ENCODE measurements around the gene ACKR2. TPM values are rescaled to one million over a fixed set of nuclear protein-coding genes. Genes with fewer than 3 reads are reported as not detected.

Gene ACKR2
- total RNA-seq, 1 experiment from 2014 or later, result 0.28 TPM

- TF ChIP-seq, protein P1, sequence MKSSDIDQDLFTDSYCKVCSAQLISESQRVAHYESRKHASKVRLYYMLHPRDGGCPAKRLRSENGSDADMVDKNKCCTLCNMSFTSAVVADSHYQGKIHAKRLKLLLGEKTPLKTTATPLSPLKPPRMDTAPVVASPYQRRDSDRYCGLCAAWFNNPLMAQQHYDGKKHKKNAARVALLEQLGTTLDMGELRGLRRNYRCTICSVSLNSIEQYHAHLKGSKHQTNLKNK (CRISPR knock-in tag; IDR thresholded peaks at IDR 0.05), result no peak
- no peak for TF ChIP-seq CBFB (CRISPR knock-in tag; IDR thresholded peaks at IDR 0.05; ENCODE audit: low read depth)
- TF ChIP-seq PRDM15 (CRISPR knock-in tag; IDR thresholded peaks at IDR 0.05), result no peak
- TF ChIP-seq ZNF671 (CRISPR knock-in tag; IDR thresholded peaks at IDR 0.05), result no peak
Observed at GRCh38 chr3:42873221-42873982, 64.2 kb downstream of the ACKR2 start (continued).

GRCh38 chr3:42874749-42875148 is 65.5 kb downstream of the ACKR2 start:
- Mint-ChIP-seq H3K27ac (no peak overlapping the region), H3K27me3 (ENCODE audit: low read depth) (no peaks in the 10 kb centered on the region; the same call in 1 of the 2 replicates), H3K9me3 (no peaks in the 10 kb centered on the region), H3K36me3 (no peaks in the 10 kb centered on the region), H3K4me1 (peaks cover 5% of the 10 kb centered on the region), H3K4me3 (no peak overlapping the region)
- DNase-seq (ENCODE audit: low spot score) (no peak), ATAC-seq (no peak)
- TF ChIP-seq ATF6 (CRISPR knock-in tag; IDR thresholded peaks at IDR 0.05), result no peak
- TF ChIP-seq GABPB1 (CRISPR knock-in tag; IDR thresholded peaks at IDR 0.05), result no peak
- TF ChIP-seq NFYB (CRISPR knock-in tag; conservative IDR thresholded peaks at IDR 0.05; ENCODE audit: low read depth), result no peak
- TF ChIP-seq FOXJ3 (CRISPR knock-in tag; IDR thresholded peaks at IDR 0.05; ENCODE audit: borderline replicate concordance), result no peak
- no peak for TF ChIP-seq GTF2I (CRISPR knock-in tag; conservative IDR thresholded peaks at IDR 0.05)
- TF ChIP-seq ATF2 (CRISPR knock-in tag; IDR thresholded peaks at IDR 0.05; ENCODE audit: borderline replicate concordance, low read depth), result no peak
- no peak for TF ChIP-seq TEAD4 (CRISPR knock-in tag; IDR thresholded peaks at IDR 0.05)
- no peak for TF ChIP-seq E2F4 (CRISPR knock-in tag; IDR thresholded peaks at IDR 0.05; ENCODE audit: borderline replicate concordance, low read depth)
- TF ChIP-seq, protein P2, sequence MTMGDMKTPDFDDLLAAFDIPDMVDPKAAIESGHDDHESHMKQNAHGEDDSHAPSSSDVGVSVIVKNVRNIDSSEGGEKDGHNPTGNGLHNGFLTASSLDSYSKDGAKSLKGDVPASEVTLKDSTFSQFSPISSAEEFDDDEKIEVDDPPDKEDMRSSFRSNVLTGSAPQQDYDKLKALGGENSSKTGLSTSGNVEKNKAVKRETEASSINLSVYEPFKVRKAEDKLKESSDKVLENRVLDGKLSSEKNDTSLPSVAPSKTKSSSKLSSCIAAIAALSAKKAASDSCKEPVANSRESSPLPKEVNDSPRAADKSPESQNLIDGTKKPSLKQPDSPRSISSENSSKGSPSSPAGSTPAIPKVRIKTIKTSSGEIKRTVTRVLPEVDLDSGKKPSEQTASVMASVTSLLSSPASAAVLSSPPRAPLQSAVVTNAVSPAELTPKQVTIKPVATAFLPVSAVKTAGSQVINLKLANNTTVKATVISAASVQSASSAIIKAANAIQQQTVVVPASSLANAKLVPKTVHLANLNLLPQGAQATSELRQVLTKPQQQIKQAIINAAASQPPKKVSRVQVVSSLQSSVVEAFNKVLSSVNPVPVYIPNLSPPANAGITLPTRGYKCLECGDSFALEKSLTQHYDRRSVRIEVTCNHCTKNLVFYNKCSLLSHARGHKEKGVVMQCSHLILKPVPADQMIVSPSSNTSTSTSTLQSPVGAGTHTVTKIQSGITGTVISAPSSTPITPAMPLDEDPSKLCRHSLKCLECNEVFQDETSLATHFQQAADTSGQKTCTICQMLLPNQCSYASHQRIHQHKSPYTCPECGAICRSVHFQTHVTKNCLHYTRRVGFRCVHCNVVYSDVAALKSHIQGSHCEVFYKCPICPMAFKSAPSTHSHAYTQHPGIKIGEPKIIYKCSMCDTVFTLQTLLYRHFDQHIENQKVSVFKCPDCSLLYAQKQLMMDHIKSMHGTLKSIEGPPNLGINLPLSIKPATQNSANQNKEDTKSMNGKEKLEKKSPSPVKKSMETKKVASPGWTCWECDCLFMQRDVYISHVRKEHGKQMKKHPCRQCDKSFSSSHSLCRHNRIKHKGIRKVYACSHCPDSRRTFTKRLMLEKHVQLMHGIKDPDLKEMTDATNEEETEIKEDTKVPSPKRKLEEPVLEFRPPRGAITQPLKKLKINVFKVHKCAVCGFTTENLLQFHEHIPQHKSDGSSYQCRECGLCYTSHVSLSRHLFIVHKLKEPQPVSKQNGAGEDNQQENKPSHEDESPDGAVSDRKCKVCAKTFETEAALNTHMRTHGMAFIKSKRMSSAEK (CRISPR knock-in tag; IDR thresholded peaks at IDR 0.05; ENCODE audit: borderline replicate concordance), result no peak
- no peak for TF ChIP-seq EMX1 (CRISPR knock-in tag; IDR thresholded peaks at IDR 0.05)
- TF ChIP-seq AFF4 (CRISPR knock-in tag; IDR thresholded peaks at IDR 0.05; ENCODE audit: borderline replicate concordance), result no peak
- ChIA-PET CTCF (no interaction called here), POLR2A (no interaction called here)
